Nephron (organoid): ENCODE results near the gene CLNK.

Experiments
- H3K27ac Mint-ChIP-seq, 3 experiments: 2 replicates each; pipeline ENCODE4 v1.8.0; 2020; ENCODE audit warnings: mixed read lengths in 3 of 3, mild to moderate bottlenecking in 2 of 3, moderate library complexity in 1 of 3
- H3K27me3 Mint-ChIP-seq: 2 replicates; pipeline ENCODE4 v1.8.0; 2021; ENCODE audit warnings: low read depth, mild to moderate bottlenecking, moderate library complexity, mixed read lengths
- H3K36me3 Mint-ChIP-seq: 2 replicates; pipeline ENCODE4 v1.8.0; 2020; ENCODE audit warnings: low read depth, mixed read lengths
- H3K4me1 Mint-ChIP-seq: 2 replicates; pipeline ENCODE4 v1.8.0; 2020; ENCODE audit warnings: mixed read lengths
- H3K4me3 Mint-ChIP-seq, 3 experiments: 2 replicates each; pipeline ENCODE4 v1.8.0; 2020; ENCODE audit warnings: mild to moderate bottlenecking in 3 of 3, mixed read lengths in 3 of 3, moderate library complexity in 2 of 3
- H3K9me3 Mint-ChIP-seq: 2 replicates; pipeline ENCODE4 v1.8.0; 2020; ENCODE audit warnings: mixed read lengths
- CTCF ChIP-seq, 3 experiments: fragments of 200-600 bp; sonication (generic); IDR thresholded peaks; one replicate each; pipeline ENCODE4 v1.5.0; 2021; ENCODE audit warnings: antibody characterized with exemption in 3 of 3; ENCODE audit not compliant: unreplicated experiment in 3 of 3

Gene CLNK

GRCh38 chr4:10731162-10731561 lies 46.6 kb upstream of the CLNK start:
- Mint-ChIP-seq H3K27me3 (peaks cover 8% of the 10 kb centered on the region), H3K4me1 (no peaks in the 10 kb centered on the region), H3K9me3 (no peaks in the 10 kb centered on the region), H3K36me3 (no peaks in the 10 kb centered on the region), H3K4me3 (no peak overlapping the region), H3K27ac (no peak overlapping the region)
- no peak for TF ChIP-seq CTCF (IDR thresholded peaks at IDR 0.05; ENCODE audit: unreplicated experiment in 3 of 3)

- no peaks in the 10 kb centered on the region for H3K36me3 Mint-ChIP-seq
- no peak overlapping the region for H3K27ac Mint-ChIP-seq
- H3K9me3 Mint-ChIP-seq, result no peaks in the 10 kb centered on the region
- no peak overlapping the region for H3K4me3 Mint-ChIP-seq
- TF ChIP-seq CTCF (IDR thresholded peaks at IDR 0.05; ENCODE audit: unreplicated experiment in 3 of 3), result no peak
- no peaks in the 10 kb centered on the region for H3K4me1 Mint-ChIP-seq
- peaks cover 7% of the 10 kb centered on the region for H3K27me3 Mint-ChIP-seq
Measured at GRCh38 chr4:10730590-10730989, 46.0 kb upstream of the CLNK start.

- Mint-ChIP-seq H3K36me3 (no peaks in the 10 kb centered on the region), H3K4me3 (no peak overlapping the region), H3K4me1 (no peaks in the 10 kb centered on the region), H3K27ac (no peak overlapping the region), H3K27me3 (peaks cover 7% of the 10 kb centered on the region), H3K9me3 (no peaks in the 10 kb centered on the region)
- no peak for TF ChIP-seq CTCF (IDR thresholded peaks at IDR 0.05; ENCODE audit: unreplicated experiment in 3 of 3)
Measured at GRCh38 chr4:10730019-10730418, 45.5 kb upstream of the CLNK start.

GRCh38 chr4:10729366-10729765 lies 44.8 kb upstream of the CLNK start:
- Mint-ChIP-seq H3K27ac (no peak overlapping the region), H3K4me3 (no peak overlapping the region), H3K36me3 (no peaks in the 10 kb centered on the region), H3K27me3 (peaks cover 7% of the 10 kb centered on the region), H3K9me3 (no peaks in the 10 kb centered on the region), H3K4me1 (no peaks in the 10 kb centered on the region)
- TF ChIP-seq CTCF (IDR thresholded peaks at IDR 0.05; ENCODE audit: unreplicated experiment in 3 of 3), result no peak

GRCh38 chr4:10728016-10728415 lies 43.4 kb upstream of the CLNK start:
- Mint-ChIP-seq H3K4me3 (no peak overlapping the region), H3K27ac (no peak overlapping the region), H3K4me1 (no peaks in the 10 kb centered on the region), H3K27me3 (peaks cover 8% of the 10 kb centered on the region), H3K9me3 (no peaks in the 10 kb centered on the region), H3K36me3 (no peaks in the 10 kb centered on the region)
- TF ChIP-seq CTCF (IDR thresholded peaks at IDR 0.05; ENCODE audit: unreplicated experiment in 3 of 3), result no peak

GRCh38 chr4:10727140-10727880 lies 42.7 kb upstream of the CLNK start:
- H3K9me3 Mint-ChIP-seq, result no peaks in the 10 kb centered on the region
- H3K27me3 Mint-ChIP-seq, result peaks cover 6% of the 10 kb centered on the region
- H3K36me3 Mint-ChIP-seq, result no peaks in the 10 kb centered on the region
- no peak overlapping the region for H3K4me3 Mint-ChIP-seq
- no peak overlapping the region for H3K27ac Mint-ChIP-seq
- TF ChIP-seq CTCF (IDR thresholded peaks at IDR 0.05; ENCODE audit: unreplicated experiment in 3 of 3), result no peak
- H3K4me1 Mint-ChIP-seq, result no peaks in the 10 kb centered on the region
